HG03439 (cell line): ENCODE measurements around the gene SIN3B.

ENCODE experiments used
- ATAC-seq: cut with Tn5 transposase; IDR thresholded peaks from one replicate; pipeline ENCODE4 v1.9.1; 2021; ENCODE audit warnings: mild to moderate bottlenecking, moderate library complexity; ENCODE audit not compliant: unreplicated experiment

SIN3B gene

GRCh38 chr19:16901491-16902175, 72.4 kb downstream of the SIN3B start:
- ATAC-seq = no peak

- no peak for ATAC-seq
Observed at GRCh38 chr19:16902545-16902944, 73.3 kb downstream of the SIN3B start.

- no peak for ATAC-seq
Observed at GRCh38 chr19:16903347-16903746, 74.1 kb downstream of the SIN3B start.

GRCh38 chr19:16904599-16904998, 75.4 kb downstream of the SIN3B start:
- no peak for ATAC-seq

- ATAC-seq = no peak
Observed at GRCh38 chr19:16908759-16909158, 79.6 kb downstream of the SIN3B start.

GRCh38 chr19:16911046-16911445, 81.8 kb downstream of the SIN3B start:
- ATAC-seq = no peak

GRCh38 chr19:16912780-16913179, 83.6 kb downstream of the SIN3B start:
- ATAC-seq = no peak

- no peak for ATAC-seq
Observed at GRCh38 chr19:16914421-16914820, 85.2 kb downstream of the SIN3B start.

GRCh38 chr19:16915135-16915534, 85.9 kb downstream of the SIN3B start:
- ATAC-seq = no peak

- ATAC-seq = no peak
Observed at GRCh38 chr19:16915734-16916133, 86.5 kb downstream of the SIN3B start.

GRCh38 chr19:16917401-16917800, 88.2 kb downstream of the SIN3B start:
- no peak for ATAC-seq

- no peak for ATAC-seq
Observed at GRCh38 chr19:16919496-16919895, 90.3 kb downstream of the SIN3B start.

- ATAC-seq = no peak
Observed at GRCh38 chr19:16920816-16921529, 91.8 kb downstream of the SIN3B start.

GRCh38 chr19:16921766-16922591, 92.8 kb downstream of the SIN3B start:
- no peak for ATAC-seq

- no peak for ATAC-seq
Observed at GRCh38 chr19:16922592-16922934, 93.4 kb downstream of the SIN3B start.

- ATAC-seq = no peak
Observed at GRCh38 chr19:16922949-16923348, 93.8 kb downstream of the SIN3B start.

GRCh38 chr19:16927883-16928282, 98.7 kb downstream of the SIN3B start:
- ATAC-seq = no peak

- ATAC-seq = no peak
Observed at GRCh38 chr19:16928351-16928750, 99.2 kb downstream of the SIN3B start.

GRCh38 chr19:16928916-16929315, 99.7 kb downstream of the SIN3B start:
- ATAC-seq = no peak
